Activated T-helper 17 cell treated with anti-CD3 and anti-CD28 coated beads, Interleukin-2, amount 50 U/mL, for 72 hours (primary cell): ENCODE measurements around the gene ZNF584. TPM values are rescaled to one million over a fixed set of nuclear protein-coding genes. Genes with fewer than 3 reads are reported as not detected.
"Not testable (repeated sequence)": the region's sequence is repeated elsewhere in the genome, so short reads cannot be mapped to it uniquely, and the experiment has no call there.

Experiments used
- ATAC-seq: fragments of 150-1000 bp; cut with Tn5 transposase; replicated peaks from 2 replicates; pipeline ENCODE4 v1.10.0; 2021; ENCODE audit warnings: mild to moderate bottlenecking, moderate library complexity
- H3K27ac Mint-ChIP-seq: one replicate; pipeline ENCODE4 v1.8.0; 2022; ENCODE audit warnings: mixed read lengths
- H3K27me3 Mint-ChIP-seq: one replicate; pipeline ENCODE4 v1.8.0; 2022; ENCODE audit warnings: mixed read lengths
- H3K36me3 Mint-ChIP-seq: one replicate; pipeline ENCODE4 v1.8.0; 2022; ENCODE audit warnings: low read depth, mild to moderate bottlenecking, mixed read lengths
- H3K4me1 Mint-ChIP-seq: one replicate; pipeline ENCODE4 v1.8.0; 2022; ENCODE audit warnings: mixed read lengths
- H3K4me3 Mint-ChIP-seq: one replicate; pipeline ENCODE4 v1.8.0; 2022; ENCODE audit warnings: mild to moderate bottlenecking, mixed read lengths
- H3K9me3 Mint-ChIP-seq: one replicate; pipeline ENCODE4 v1.8.0; 2022; ENCODE audit warnings: mixed read lengths
- total RNA-seq, 2 donors: library from RNA; stranded (reverse); gene quantifications; one replicate each; pipeline ENCODE4 v1.2.3, GENCODE V29; 2022

ZNF584 gene
- 1 to 10 TPM; 9.0 to 9.8 TPM for total RNA-seq

- H3K4me3 Mint-ChIP-seq = peak within 1 kb of the TSS; percentile 93
- no peaks in the 10 kb centered on the region for H3K9me3 Mint-ChIP-seq
- peaks cover 30% of the 10 kb centered on the region for H3K4me1 Mint-ChIP-seq
- peak within 1 kb of the TSS; percentile 93 for H3K27ac Mint-ChIP-seq
- peaks cover 16% of the 10 kb centered on the region for H3K36me3 Mint-ChIP-seq
- ATAC-seq = peak; percentile 95
- H3K27me3 Mint-ChIP-seq = no peaks in the 10 kb centered on the region
These were observed at the start of gene ZNF584 for GRCh38 chr19:58408152-58409009. ZNF584 (plus strand) TSS chr19:58408649; CDS start chr19:58409148, 499 bp downstream.

GRCh38 chr19:58361900-58362271, 46.6 kb upstream of the ZNF584 start:
- Mint-ChIP-seq H3K27me3 (no peaks in the 10 kb centered on the region), H3K9me3 (no peaks in the 10 kb centered on the region), H3K4me1 (no peaks in the 10 kb centered on the region), H3K4me3 (peak overlapping the region; percentile 95), H3K36me3 (no peaks in the 10 kb centered on the region), H3K27ac (peak overlapping the region; percentile 93)
- peak; percentile 45 for ATAC-seq

GRCh38 chr19:58362272-58362994, 46.0 kb upstream of the ZNF584 start, which contains the start of gene ZNF497:
ZNF497 (minus strand) TSS chr19:58362751; CDS start chr19:58357635, 5,116 bp downstream.
- Mint-ChIP-seq H3K9me3 (no peaks in the 10 kb centered on the region), H3K36me3 (no peaks in the 10 kb centered on the region), H3K4me1 (no peaks in the 10 kb centered on the region), H3K27ac (peak within 1 kb of the TSS; percentile 93), H3K4me3 (peak within 1 kb of the TSS; percentile 95), H3K27me3 (no peaks in the 10 kb centered on the region)
- ATAC-seq = peak; percentile 98

GRCh38 chr19:58364146-58364545, 44.3 kb upstream of the ZNF584 start:
- ATAC-seq = no peak
- Mint-ChIP-seq H3K27me3 (no peaks in the 10 kb centered on the region), H3K9me3 (no peaks in the 10 kb centered on the region), H3K27ac (no peak overlapping the region), H3K36me3 (no peaks in the 10 kb centered on the region), H3K4me1 (no peaks in the 10 kb centered on the region), H3K4me3 (no peak overlapping the region)

- no peak overlapping the region for H3K27ac Mint-ChIP-seq
- no peak overlapping the region for H3K4me3 Mint-ChIP-seq
- no peaks in the 10 kb centered on the region for H3K36me3 Mint-ChIP-seq
- ATAC-seq = no peak
- H3K9me3 Mint-ChIP-seq = no peaks in the 10 kb centered on the region
- H3K4me1 Mint-ChIP-seq = no peaks in the 10 kb centered on the region
- H3K27me3 Mint-ChIP-seq = no peaks in the 10 kb centered on the region
These were observed 41.6 kb upstream of the ZNF584 start for GRCh38 chr19:58366585-58367430.

- ATAC-seq = no peak
- no peaks in the 10 kb centered on the region for H3K9me3 Mint-ChIP-seq
- no peaks in the 10 kb centered on the region for H3K4me1 Mint-ChIP-seq
- H3K27ac Mint-ChIP-seq = no peak overlapping the region
- H3K27me3 Mint-ChIP-seq = no peaks in the 10 kb centered on the region
- H3K36me3 Mint-ChIP-seq = no peaks in the 10 kb centered on the region
- H3K4me3 Mint-ChIP-seq = no peak overlapping the region
These were observed 40.6 kb upstream of the ZNF584 start for GRCh38 chr19:58367698-58368454.

GRCh38 chr19:58368561-58369360, 39.7 kb upstream of the ZNF584 start:
- Mint-ChIP-seq H3K4me1 (no peaks in the 10 kb centered on the region), H3K4me3 (no peak overlapping the region)
- ATAC-seq = no peak

GRCh38 chr19:58372311-58373133, 35.9 kb upstream of the ZNF584 start:
- no peaks in the 10 kb centered on the region for H3K27me3 Mint-ChIP-seq
- H3K4me3 Mint-ChIP-seq = no peak overlapping the region
- no peak overlapping the region for H3K27ac Mint-ChIP-seq
- no peaks in the 10 kb centered on the region for H3K9me3 Mint-ChIP-seq
- no peaks in the 10 kb centered on the region for H3K36me3 Mint-ChIP-seq
- ATAC-seq = no peak
- H3K4me1 Mint-ChIP-seq = no peaks in the 10 kb centered on the region

More at GRCh38 chr19:58368561-58369360, 39.7 kb upstream of the ZNF584 start:
- Mint-ChIP-seq H3K27ac (no peak overlapping the region), H3K27me3 (no peaks in the 10 kb centered on the region), H3K36me3 (no peaks in the 10 kb centered on the region), H3K9me3 (no peaks in the 10 kb centered on the region)

- H3K36me3 Mint-ChIP-seq = no peaks in the 10 kb centered on the region
- H3K27me3 Mint-ChIP-seq = no peaks in the 10 kb centered on the region
- no peaks in the 10 kb centered on the region for H3K4me1 Mint-ChIP-seq
- no peak overlapping the region for H3K4me3 Mint-ChIP-seq
- H3K9me3 Mint-ChIP-seq = no peaks in the 10 kb centered on the region
- H3K27ac Mint-ChIP-seq = no peak overlapping the region
- ATAC-seq = no peak
These were observed 34.2 kb upstream of the ZNF584 start for GRCh38 chr19:58374200-58374599.

- H3K9me3 Mint-ChIP-seq, ATAC-seq, H3K27ac Mint-ChIP-seq, H3K4me3 Mint-ChIP-seq, H3K36me3 Mint-ChIP-seq, H3K27me3 Mint-ChIP-seq, H3K4me1 Mint-ChIP-seq: not testable (repeated sequence)
These were observed 31.7 kb upstream of the ZNF584 start for GRCh38 chr19:58376724-58377123.

GRCh38 chr19:58379246-58379645, 29.2 kb upstream of the ZNF584 start:
- H3K36me3 Mint-ChIP-seq = no peaks in the 10 kb centered on the region
- H3K27ac Mint-ChIP-seq = peak overlapping the region; percentile 94
- H3K4me3 Mint-ChIP-seq = peak overlapping the region; percentile 95
- no peak for ATAC-seq
- no peaks in the 10 kb centered on the region for H3K9me3 Mint-ChIP-seq
- peaks cover 9% of the 10 kb centered on the region for H3K4me1 Mint-ChIP-seq
- H3K27me3 Mint-ChIP-seq = no peaks in the 10 kb centered on the region

GRCh38 chr19:58380037-58380661, 28.3 kb upstream of the ZNF584 start:
- peak overlapping the region; percentile 94 for H3K27ac Mint-ChIP-seq
- H3K4me3 Mint-ChIP-seq = peak overlapping the region; percentile 95
- no peaks in the 10 kb centered on the region for H3K36me3 Mint-ChIP-seq
- H3K4me1 Mint-ChIP-seq = peaks cover 9% of the 10 kb centered on the region
- no peak for ATAC-seq
- H3K9me3 Mint-ChIP-seq = no peaks in the 10 kb centered on the region
- no peaks in the 10 kb centered on the region for H3K27me3 Mint-ChIP-seq
